DOHH2 (cell line): ENCODE data around the gene MIPOL1.

Experiments
- H3F3A ChIP-seq: fragments of 200-600 bp; sonication (generic), shearing (Covaris generic); 2 replicates; pipeline ENCODE4 v1.6.0; 2016; ENCODE audit warnings: antibody characterized with exemption, mild to moderate bottlenecking; ENCODE audit not compliant: control insufficient read depth, insufficient read depth
- H3K27ac ChIP-seq: fragments of 200-600 bp; sonication (generic); 2 replicates; pipeline ENCODE4 v1.5.1; 2014; ENCODE audit warnings: low read depth, mild to moderate bottlenecking, low read length, moderate library complexity
- H3K27me3 ChIP-seq: fragments of 200-600 bp; sonication (generic); 2 replicates; pipeline ENCODE4 v1.6.1; 2014; ENCODE audit warnings: mild to moderate bottlenecking, low read length, mixed read lengths; ENCODE audit not compliant: control insufficient read depth
- H3K36me3 ChIP-seq: fragments of 200-600 bp; sonication (generic); 2 replicates; pipeline ENCODE4 v1.6.1; 2014; ENCODE audit warnings: mild to moderate bottlenecking, low read length, moderate library complexity, mixed read lengths; ENCODE audit not compliant: control insufficient read depth
- H3K4me1 ChIP-seq: fragments of 200-600 bp; sonication (generic); 2 replicates; pipeline ENCODE4 v1.6.1; 2014; ENCODE audit warnings: mild to moderate bottlenecking, low read length, mixed read lengths; ENCODE audit not compliant: control insufficient read depth
- H3K4me2 ChIP-seq: fragments of 200-600 bp; sonication (generic); 2 replicates; pipeline ENCODE4 v1.6.0; 2014; ENCODE audit warnings: mild to moderate bottlenecking, low read length, moderate library complexity
- H3K4me3 ChIP-seq: fragments of 200-600 bp; sonication (generic); 2 replicates; pipeline ENCODE4 v1.5.1; 2014; ENCODE audit warnings: mild to moderate bottlenecking, low read length, mixed read lengths
- H3K79me2 ChIP-seq: fragments of 200-600 bp; sonication (generic); 2 replicates; pipeline ENCODE4 v1.6.1; 2014; ENCODE audit warnings: mild to moderate bottlenecking, low read length, mixed read lengths; ENCODE audit not compliant: control insufficient read depth
- H3K9me2 ChIP-seq: fragments of 200-600 bp; sonication (generic); replicated peaks from 2 replicates; pipeline ENCODE4 v1.6.1; 2014; ENCODE audit warnings: mild to moderate bottlenecking, low read length, mixed read lengths; ENCODE audit not compliant: control insufficient read depth
- H3K9me3 ChIP-seq: fragments of 200-600 bp; sonication (generic); 2 replicates; pipeline ENCODE4 v1.6.1; 2014; ENCODE audit warnings: antibody characterized with exemption, low read length, mixed read lengths; ENCODE audit not compliant: control insufficient read depth, insufficient read depth
- H4K20me1 ChIP-seq: fragments of 200-600 bp; sonication (generic); 2 replicates; pipeline ENCODE4 v1.6.0; 2014; ENCODE audit warnings: low read depth, mild to moderate bottlenecking, antibody characterized with exemption, low read length, moderate library complexity; ENCODE audit not compliant: control insufficient read depth, insufficient read depth
- EZH2phosphoT487 ChIP-seq: fragments of 200-600 bp; sonication (generic); IDR thresholded peaks from 2 replicates; pipeline ENCODE4 v1.6.1; 2017; ENCODE audit warnings: borderline replicate concordance, mild to moderate bottlenecking, antibody characterized with exemption, low read length, moderate library complexity, mixed read lengths
- TF ChIP-seq, protein P1 (sequence below): fragments of 200-600 bp; sonication (generic); IDR thresholded peaks from one replicate; pipeline ENCODE4 v1.5.1; 2014; ENCODE audit warnings: antibody characterized with exemption, mild to moderate bottlenecking, low read depth, low read length; ENCODE audit not compliant: poor library complexity, severe bottlenecking

Gene MIPOL1

DNA sequence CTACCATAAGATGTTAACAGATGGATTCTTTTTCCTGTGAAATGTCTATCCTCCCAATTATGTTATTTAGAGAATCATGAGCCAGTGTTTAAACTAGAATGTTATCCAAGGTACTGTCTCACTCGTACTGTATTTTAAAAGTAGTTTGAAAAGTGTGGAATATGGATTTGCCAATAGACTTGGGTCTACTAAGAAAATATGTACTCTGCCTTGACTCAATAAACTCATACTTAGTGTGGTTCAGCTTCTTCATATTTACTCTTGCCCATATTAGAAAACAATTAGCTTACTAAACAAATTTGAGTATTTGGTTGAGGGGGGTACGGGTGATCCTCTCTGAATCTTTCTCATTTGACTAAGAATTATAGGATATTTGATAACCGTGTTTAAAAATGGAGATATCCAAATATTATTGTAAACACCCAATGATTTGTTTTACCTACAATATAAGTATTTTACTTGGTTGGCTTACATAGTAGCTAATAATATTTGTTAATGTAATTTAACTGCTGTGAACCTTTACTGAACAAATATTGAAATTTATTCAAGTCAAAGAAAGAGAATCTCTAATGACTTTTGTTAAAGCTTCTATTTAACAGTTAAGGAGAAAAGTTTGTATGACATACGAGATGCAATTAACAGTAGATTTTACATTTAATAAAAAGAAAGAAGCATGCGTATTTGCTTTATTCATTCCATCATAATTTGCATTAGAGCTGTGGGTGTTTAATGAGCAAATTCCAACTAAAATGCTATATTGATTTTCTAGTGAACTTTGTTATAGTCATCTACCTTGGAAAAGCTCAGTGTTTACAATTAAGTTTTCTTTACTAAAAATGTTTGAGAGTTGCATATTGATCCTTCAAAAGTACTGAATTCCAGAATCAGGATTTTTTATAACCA is 81.2 kb downstream of the MIPOL1 start:
- Histone ChIP-seq H3K9me2 (no peaks in the 10 kb centered on the region), H4K20me1 (no peaks in the 10 kb centered on the region), H3F3A (no peaks in the 10 kb centered on the region), H3K9me3 (no peaks in the 10 kb centered on the region), H3K36me3 (no peaks in the 10 kb centered on the region), H3K4me2 (no peak overlapping the region), H3K4me3 (no peak overlapping the region), H3K27ac (no peak overlapping the region), H3K27me3 (no peaks in the 10 kb centered on the region), H3K4me1 (no peaks in the 10 kb centered on the region), H3K79me2 (no peaks in the 10 kb centered on the region)
- TF ChIP-seq, protein P1, sequence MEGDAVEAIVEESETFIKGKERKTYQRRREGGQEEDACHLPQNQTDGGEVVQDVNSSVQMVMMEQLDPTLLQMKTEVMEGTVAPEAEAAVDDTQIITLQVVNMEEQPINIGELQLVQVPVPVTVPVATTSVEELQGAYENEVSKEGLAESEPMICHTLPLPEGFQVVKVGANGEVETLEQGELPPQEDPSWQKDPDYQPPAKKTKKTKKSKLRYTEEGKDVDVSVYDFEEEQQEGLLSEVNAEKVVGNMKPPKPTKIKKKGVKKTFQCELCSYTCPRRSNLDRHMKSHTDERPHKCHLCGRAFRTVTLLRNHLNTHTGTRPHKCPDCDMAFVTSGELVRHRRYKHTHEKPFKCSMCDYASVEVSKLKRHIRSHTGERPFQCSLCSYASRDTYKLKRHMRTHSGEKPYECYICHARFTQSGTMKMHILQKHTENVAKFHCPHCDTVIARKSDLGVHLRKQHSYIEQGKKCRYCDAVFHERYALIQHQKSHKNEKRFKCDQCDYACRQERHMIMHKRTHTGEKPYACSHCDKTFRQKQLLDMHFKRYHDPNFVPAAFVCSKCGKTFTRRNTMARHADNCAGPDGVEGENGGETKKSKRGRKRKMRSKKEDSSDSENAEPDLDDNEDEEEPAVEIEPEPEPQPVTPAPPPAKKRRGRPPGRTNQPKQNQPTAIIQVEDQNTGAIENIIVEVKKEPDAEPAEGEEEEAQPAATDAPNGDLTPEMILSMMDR, result no peak

GRCh38 chr14:37279818-37280217 is 82.1 kb downstream of the MIPOL1 start:
- Histone ChIP-seq H3K27me3 (no peaks in the 10 kb centered on the region), H3K79me2 (no peaks in the 10 kb centered on the region), H4K20me1 (no peaks in the 10 kb centered on the region), H3K36me3 (no peaks in the 10 kb centered on the region), H3K9me2 (no peaks in the 10 kb centered on the region), H3K4me1 (no peaks in the 10 kb centered on the region), H3K4me2 (no peak overlapping the region), H3F3A (no peaks in the 10 kb centered on the region), H3K27ac (no peak overlapping the region), H3K9me3 (no peaks in the 10 kb centered on the region), H3K4me3 (no peak overlapping the region)
- TF ChIP-seq, protein P1, result no peak
- no peak for TF ChIP-seq EZH2phosphoT487

DNA sequence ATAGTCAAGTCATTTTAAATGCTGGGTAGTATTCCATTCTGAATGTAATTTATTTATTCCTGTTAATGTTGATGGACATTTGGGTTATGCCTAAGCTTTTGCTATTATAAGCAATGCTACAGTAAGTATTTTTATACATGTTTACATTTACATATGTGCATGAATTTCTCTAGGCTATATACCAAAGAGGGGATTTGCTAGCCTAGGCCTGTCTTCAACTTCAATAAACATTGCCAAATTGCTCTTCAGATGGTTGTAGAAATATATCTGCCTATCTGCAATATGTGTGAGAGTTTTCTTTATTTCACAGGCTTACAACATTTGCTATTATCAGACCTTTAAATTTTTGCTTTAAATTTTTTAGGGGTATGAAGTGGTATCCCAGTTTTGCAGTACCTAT is 87.0 kb downstream of the MIPOL1 start:
- no peaks in the 10 kb centered on the region for H3K36me3 ChIP-seq
- H3K79me2 ChIP-seq, result no peaks in the 10 kb centered on the region
- no peak overlapping the region for H3K27ac ChIP-seq
- H3K9me3 ChIP-seq, result no peaks in the 10 kb centered on the region
- no peaks in the 10 kb centered on the region for H3F3A ChIP-seq
- no peaks in the 10 kb centered on the region for H4K20me1 ChIP-seq
- no peaks in the 10 kb centered on the region for H3K27me3 ChIP-seq
- no peak overlapping the region for H3K4me3 ChIP-seq
- H3K9me2 ChIP-seq, result no peaks in the 10 kb centered on the region
- H3K4me2 ChIP-seq, result no peak overlapping the region
- no peak for TF ChIP-seq EZH2phosphoT487
- TF ChIP-seq, protein P1, result no peak
- no peaks in the 10 kb centered on the region for H3K4me1 ChIP-seq
